IPS-15b (cell line): ENCODE results near the gene DOK6.

ENCODE experiments used
- H3K27me3 ChIP-seq: one replicate; pipeline ENCODE4 v1.6.1; 2013; ENCODE audit warnings: low read length; ENCODE audit not compliant: control insufficient read depth, insufficient read depth
- H3K36me3 ChIP-seq: one replicate; pipeline ENCODE4 v1.6.1; 2013; ENCODE audit warnings: low read length; ENCODE audit not compliant: control insufficient read depth, insufficient read depth
- H3K4me1 ChIP-seq: one replicate; pipeline ENCODE4 v1.6.1; 2013; ENCODE audit warnings: mild to moderate bottlenecking, low read length; ENCODE audit not compliant: control insufficient read depth, insufficient read depth
- H3K4me3 ChIP-seq: one replicate; pipeline ENCODE4 v1.5.1; 2013; ENCODE audit warnings: low read depth, low read length
- H3K9ac ChIP-seq: one replicate; pipeline ENCODE4 v1.6.1; 2013; ENCODE audit warnings: low read depth, mild to moderate bottlenecking, low read length
- H3K9me3 ChIP-seq: one replicate; pipeline ENCODE4 v1.6.1; 2013; ENCODE audit warnings: mild to moderate bottlenecking, low read length; ENCODE audit not compliant: control insufficient read depth, insufficient read depth

The DOK6 gene

DNA sequence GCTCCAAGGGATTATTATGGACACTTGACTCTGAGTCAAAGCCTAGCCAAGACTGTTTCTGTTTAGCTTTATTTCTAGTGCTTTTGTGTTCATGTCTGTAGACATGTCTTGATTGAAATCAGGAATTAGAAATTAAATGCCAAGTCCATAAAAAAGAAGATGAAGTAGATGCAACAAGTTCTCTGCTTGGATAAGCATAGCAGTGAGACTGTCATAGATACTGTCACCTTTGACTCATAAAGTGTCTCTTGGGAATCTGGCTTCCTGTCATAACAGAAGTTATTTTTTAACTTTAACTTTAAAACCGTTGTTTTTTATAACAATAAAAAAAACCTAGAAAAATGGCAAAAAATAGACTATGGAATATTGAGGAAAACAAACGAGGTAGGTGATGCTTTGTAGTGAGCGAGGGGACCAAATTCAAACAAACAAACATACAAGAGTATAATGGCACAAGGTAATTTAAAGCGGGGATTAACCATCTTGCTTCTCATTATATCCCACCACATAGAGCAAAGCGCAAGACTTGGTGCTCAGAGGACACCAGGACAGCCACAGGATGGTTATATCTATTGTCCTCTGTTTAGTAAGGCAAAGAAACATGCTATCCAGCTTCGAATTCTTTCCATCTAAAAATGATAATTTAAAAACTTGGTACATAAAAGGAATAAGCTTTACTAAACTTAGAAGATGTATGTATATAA, 482.4 kb downstream of the DOK6 start:
- Histone ChIP-seq H3K27me3 (no peaks in the 10 kb centered on the region), H3K4me3 (no peak overlapping the region), H3K9me3 (no peaks in the 10 kb centered on the region), H3K36me3 (no peaks in the 10 kb centered on the region), H3K9ac (no peak overlapping the region), H3K4me1 (no peaks in the 10 kb centered on the region)

DNA sequence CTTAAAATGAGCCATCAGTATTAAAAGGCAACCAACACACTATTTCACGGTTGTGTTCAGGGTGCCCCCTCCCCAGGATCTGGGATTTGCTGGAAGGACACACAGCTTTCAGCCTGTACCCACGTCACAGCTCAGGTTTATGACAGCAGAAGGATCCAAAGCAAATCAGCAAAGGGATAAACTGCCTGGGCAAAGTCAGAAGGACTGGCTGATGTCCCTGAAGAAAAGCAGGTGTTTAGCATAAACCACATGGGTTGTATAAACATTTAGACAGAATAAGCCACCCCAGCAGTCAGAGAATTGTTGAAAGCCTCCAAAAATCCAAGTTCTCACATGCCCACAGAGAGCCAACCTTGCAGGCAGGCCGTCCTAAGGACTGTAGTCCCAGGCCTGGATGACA, 483.1 kb downstream of the DOK6 start:
- Histone ChIP-seq H3K27me3 (no peaks in the 10 kb centered on the region), H3K9me3 (no peaks in the 10 kb centered on the region), H3K36me3 (no peaks in the 10 kb centered on the region), H3K4me3 (no peak overlapping the region), H3K4me1 (no peaks in the 10 kb centered on the region), H3K9ac (no peak overlapping the region)

DNA sequence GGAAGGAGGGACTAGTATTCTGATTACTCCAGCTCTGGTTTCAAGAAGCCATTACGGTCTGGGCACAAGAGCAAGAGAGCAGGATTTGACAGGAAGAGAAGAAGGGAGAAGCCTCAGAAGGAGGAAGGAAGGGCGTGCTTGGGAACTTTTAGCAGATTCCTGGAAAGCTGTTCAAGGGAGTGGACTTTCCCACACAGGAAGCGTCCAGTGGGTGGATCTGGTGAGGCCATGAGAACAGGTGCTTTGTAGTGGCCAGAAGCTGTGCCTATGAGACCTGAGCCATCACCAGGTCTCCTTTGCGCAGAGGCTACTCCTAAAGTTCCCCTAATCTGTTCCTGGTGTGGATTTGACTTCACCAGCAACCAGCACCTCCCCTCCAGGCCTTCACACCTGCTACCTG, 484.7 kb downstream of the DOK6 start:
- Histone ChIP-seq H3K9ac (no peak overlapping the region), H3K4me1 (no peaks in the 10 kb centered on the region), H3K4me3 (no peak overlapping the region), H3K36me3 (no peaks in the 10 kb centered on the region), H3K27me3 (no peaks in the 10 kb centered on the region), H3K9me3 (no peaks in the 10 kb centered on the region)

DNA sequence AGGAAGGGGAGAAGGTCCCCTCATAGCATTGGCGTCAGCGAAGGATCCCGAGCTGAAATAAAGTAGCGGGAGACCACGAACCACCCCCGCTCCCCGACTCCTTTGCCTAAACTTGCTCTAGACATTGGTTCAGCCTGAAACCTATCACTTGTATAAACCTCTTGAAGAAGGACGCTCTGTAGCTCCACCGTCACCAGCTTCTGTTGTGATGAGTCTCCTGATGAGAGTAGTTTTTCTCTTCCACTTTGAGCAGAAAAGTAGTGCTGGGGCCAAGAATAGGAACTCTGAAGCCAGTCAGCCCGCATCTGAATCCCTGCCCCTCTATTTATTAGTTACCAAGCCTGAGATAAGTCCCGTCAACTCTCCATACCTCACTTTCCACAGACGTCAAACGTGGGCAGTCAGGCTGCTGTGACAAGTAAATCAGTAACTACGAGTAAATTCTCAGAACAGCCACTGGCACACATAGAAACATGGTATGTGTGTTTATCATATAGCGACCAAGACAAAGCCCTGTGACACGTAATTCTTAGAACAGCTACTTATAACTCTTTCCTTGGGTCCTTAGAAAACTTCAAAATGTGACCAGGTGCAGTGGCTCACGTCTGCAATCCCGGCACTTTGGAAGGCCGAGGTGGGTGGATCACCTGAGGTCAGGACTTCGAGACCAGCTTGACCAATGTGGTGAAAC, 485.3 kb downstream of the DOK6 start:
- no peaks in the 10 kb centered on the region for H3K4me1 ChIP-seq
- no peaks in the 10 kb centered on the region for H3K36me3 ChIP-seq
- no peak overlapping the region for H3K9ac ChIP-seq
- H3K9me3 ChIP-seq = no peaks in the 10 kb centered on the region
- no peak overlapping the region for H3K4me3 ChIP-seq
- no peaks in the 10 kb centered on the region for H3K27me3 ChIP-seq

DNA sequence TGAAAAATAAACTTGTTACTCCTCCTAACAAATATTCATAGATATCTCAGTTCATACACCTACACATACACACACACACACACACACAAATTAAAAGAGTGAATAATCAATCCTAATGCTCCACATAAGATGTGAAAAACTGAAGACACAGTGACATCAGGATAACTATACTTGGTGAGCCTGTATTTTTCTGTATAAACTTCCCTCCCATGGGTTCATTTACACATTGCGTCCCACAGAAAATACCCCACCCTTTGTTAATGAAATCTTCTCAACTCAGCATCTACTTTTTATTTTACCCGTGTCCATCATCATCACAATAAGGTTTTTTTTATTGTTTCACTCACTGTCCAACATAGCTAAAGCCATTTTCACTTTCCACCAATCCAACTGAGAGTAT, 486.6 kb downstream of the DOK6 start:
- Histone ChIP-seq H3K4me3 (no peak overlapping the region), H3K36me3 (no peaks in the 10 kb centered on the region), H3K4me1 (no peaks in the 10 kb centered on the region), H3K27me3 (no peaks in the 10 kb centered on the region), H3K9me3 (no peaks in the 10 kb centered on the region), H3K9ac (no peak overlapping the region)

DNA sequence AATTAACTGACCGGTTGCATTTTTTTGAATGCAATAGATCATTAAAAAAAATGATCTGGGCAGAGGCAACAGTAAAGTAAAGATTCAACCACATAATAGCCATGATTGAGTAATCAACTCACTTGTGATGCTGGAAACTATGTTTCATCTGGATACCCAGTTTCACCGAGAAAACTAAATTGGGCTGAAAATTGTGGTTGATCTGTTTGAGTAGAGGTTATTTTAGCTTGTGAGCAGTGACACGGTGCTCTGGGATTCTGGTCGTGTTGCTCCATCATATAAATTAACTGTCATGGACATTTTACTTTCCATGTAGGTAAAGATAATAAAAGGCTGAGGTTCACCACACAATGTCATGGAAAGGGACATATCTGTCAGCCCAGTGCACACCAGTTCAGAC, 488.3 kb downstream of the DOK6 start:
- H3K36me3 ChIP-seq = no peaks in the 10 kb centered on the region
- H3K4me3 ChIP-seq = no peak overlapping the region
- H3K27me3 ChIP-seq = no peaks in the 10 kb centered on the region
- H3K4me1 ChIP-seq = no peaks in the 10 kb centered on the region
- H3K9me3 ChIP-seq = no peaks in the 10 kb centered on the region
- no peak overlapping the region for H3K9ac ChIP-seq

DNA sequence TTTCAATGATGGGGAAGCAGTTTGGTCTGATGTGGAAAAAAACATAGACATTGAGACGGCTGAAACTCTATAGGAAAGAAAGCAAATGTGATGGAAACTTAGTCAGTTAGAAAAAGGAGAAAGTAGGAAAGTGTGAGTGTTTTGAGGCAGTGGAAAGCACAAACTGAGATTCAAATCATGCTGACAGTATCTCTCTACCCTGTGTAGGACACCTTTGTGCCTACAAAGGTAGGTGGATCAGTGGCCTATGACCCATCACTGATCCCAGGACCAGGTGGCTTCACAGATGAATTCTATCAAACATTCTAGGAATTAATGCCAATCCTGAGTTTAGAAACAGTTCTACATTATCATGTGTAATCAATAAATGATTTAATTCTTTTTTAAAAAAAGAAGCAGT, 489.9 kb downstream of the DOK6 start:
- Histone ChIP-seq H3K9me3 (no peaks in the 10 kb centered on the region), H3K4me3 (no peak overlapping the region), H3K4me1 (no peaks in the 10 kb centered on the region), H3K9ac (no peak overlapping the region), H3K27me3 (no peaks in the 10 kb centered on the region), H3K36me3 (no peaks in the 10 kb centered on the region)

DNA sequence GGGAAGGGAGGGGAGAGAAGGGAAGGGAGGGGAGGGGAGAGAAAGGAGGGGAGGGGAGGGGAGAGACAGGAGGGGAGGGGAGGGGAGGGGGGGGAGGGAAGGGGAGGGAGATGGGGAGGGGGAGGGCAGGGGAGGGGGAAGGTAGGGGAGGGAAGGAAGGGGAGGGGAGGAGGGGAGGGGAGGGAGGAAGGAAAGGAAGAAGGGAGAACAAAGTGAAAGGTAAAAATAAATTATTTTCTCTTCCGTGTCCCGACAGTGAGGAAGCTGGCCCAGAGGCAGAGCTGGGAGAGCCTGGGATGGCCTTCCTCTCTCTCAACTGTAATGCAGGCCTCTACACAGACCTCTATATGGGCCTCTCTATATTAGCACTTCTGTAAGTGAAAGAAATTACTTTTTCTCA, 493.8 kb downstream of the DOK6 start:
- H3K4me3 ChIP-seq = no peak overlapping the region

DNA sequence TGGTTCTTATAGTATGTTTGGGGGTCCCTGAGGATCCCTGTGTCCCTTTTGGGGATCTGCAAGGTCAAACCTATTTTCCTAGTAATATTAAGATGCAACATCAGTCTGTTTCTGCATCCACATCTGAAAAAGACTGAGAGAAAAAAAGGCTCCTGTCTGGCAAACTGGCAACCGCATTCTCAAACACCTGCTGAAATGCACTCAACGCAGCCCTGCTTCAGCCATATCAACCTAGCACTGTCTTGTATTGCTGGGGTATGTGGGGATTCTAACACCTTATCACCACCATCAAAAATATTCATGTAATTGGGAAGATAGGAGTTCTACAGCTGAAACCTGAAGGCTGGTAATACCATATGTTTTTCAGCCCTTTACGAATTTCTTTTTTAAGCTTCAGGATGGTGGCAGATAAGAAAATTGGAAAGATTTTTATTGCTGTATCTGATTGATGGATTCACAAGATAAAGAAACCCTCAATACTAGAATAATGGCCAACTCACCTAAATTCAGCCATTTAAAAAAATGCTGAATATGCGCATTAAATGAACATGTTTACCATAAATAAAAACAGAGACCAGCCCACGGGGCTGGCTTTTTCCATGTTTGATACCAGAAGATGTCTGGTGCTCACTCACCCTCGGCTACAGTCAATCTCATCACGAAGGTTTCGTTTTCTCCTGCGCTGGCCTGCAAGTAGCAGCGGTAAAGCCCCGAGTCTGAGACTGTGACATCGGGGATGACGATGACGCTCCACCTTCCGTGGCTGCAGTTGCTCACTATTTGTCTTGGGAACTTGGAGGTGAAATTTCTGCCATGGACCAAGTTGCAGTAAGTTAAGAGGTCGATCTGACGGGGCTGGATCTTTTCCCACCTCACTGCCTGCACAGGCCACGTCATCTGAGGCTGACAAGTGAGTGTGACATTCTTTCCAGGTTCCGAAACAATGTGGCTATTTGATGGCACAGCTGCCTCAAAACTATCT, 494.7 kb downstream of the DOK6 start:
- Histone ChIP-seq H3K27me3 (no peaks in the 10 kb centered on the region), H3K36me3 (no peaks in the 10 kb centered on the region), H3K4me3 (no peak overlapping the region), H3K9ac (no peak overlapping the region), H3K4me1 (no peaks in the 10 kb centered on the region), H3K9me3 (no peaks in the 10 kb centered on the region)

More for the DNA sequence above, 493.8 kb downstream of the DOK6 start:
- H3K4me1 ChIP-seq = no peaks in the 10 kb centered on the region
- no peaks in the 10 kb centered on the region for H3K27me3 ChIP-seq
- no peak overlapping the region for H3K9ac ChIP-seq
- no peaks in the 10 kb centered on the region for H3K36me3 ChIP-seq
- no peaks in the 10 kb centered on the region for H3K9me3 ChIP-seq

DNA sequence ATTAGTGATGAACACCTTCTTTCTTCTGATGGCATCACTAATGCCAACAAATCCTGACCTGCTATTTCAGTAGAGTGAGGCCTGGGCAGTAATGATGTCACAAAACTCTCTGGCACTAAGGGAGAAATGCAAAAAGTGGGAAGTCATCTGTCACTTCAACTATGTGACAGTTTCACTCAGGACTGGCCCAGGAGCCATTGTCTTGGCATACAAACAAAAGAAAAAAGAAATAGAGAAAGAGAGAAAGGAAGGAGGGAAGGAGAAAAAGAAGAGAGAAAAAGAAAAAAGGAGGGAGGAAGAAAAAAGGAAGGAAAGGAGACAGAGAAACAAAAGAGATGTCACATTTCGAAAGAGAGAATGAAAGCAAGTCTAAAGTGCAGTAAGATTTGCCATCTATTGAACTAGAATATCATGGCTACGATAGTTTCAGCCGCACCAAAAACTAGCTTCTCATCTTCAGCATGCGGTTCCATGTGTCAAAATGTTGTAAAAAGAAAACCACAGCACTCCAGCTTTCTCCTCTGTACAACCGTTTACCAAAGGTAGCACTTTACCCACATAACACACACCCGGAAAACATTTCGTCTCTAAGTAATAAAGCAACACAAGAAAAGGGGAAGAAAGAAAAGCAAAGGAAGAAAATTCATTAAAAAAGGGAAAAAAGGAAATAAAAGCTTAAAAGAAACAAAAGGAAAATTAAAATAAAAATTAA, 496.9 kb downstream of the DOK6 start:
- Histone ChIP-seq H3K27me3 (no peaks in the 10 kb centered on the region), H3K9me3 (no peaks in the 10 kb centered on the region), H3K4me1 (no peaks in the 10 kb centered on the region), H3K36me3 (no peaks in the 10 kb centered on the region), H3K4me3 (no peak overlapping the region), H3K9ac (no peak overlapping the region)

DNA sequence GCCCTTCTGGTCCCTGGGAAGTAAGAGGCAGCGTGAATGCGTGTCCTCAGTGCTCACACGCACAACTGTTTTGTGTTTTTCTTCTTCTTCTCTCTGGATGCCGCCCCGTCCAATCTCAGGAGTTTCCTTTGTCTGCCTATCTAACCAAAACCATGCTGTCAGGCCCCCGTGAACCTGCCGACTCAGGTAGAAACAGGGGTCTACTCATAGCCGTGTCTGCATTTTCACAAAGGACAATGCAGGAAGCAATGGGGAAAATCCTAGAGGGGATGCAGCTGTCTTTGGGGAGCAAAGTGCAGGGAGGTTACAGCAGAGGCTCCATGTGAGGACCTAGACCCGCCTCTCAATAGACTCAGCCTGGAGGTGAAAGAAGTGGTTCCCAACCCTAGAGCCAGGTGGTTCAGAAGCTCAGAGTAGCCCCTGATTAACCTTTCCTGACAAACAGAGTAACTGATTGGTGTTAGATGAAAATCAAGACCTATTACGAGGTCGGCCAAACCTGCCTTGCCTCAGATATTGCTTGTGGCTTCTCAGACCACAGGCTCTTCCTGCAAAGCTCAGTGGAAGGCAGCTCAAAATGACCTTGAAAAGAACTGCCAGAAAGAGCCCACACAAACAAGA, 497.7 kb downstream of the DOK6 start:
- no peak overlapping the region for H3K9ac ChIP-seq
- H3K4me1 ChIP-seq = no peaks in the 10 kb centered on the region
- H3K9me3 ChIP-seq = no peaks in the 10 kb centered on the region
- no peaks in the 10 kb centered on the region for H3K27me3 ChIP-seq
- no peak overlapping the region for H3K4me3 ChIP-seq
- H3K36me3 ChIP-seq = no peaks in the 10 kb centered on the region
